ENCODE data around the gene ACVR1. TPM values are rescaled to one million over a fixed set of nuclear protein-coding genes. Genes with fewer than 3 reads are reported as not detected.

ACVR1 gene
- total RNA-seq, 1 donor from 2014 or later, result 24.3 TPM

DNA sequence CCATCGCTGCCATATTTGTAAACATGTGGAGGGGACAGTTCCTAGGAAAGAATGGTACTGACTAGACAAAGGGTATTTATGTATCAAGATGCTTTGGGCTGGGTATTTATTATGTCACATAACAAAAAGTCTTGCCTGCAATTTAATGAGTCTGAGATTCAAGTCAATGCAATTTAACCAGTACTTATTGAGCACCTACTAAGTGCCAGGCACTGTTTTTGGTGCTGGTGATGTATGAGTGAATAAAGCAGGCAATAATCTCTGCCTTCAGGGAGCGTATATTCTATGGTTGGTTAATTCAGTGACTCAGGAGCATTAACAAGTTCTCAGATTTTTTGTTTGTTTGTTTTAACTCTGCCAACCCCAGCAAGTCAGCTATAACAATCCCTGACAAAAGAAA lies 24.6 kb upstream of the ACVR1 start:
- Mint-ChIP-seq H3K4me3 (ENCODE audit: low read depth) (no peak overlapping the region), H3K27ac (no peak overlapping the region), H3K9me3 (ENCODE audit: low read depth) (no peaks in the 10 kb centered on the region), H3K4me1 (ENCODE audit: low read depth) (no peaks in the 10 kb centered on the region), H3K27me3 (no peaks in the 10 kb centered on the region), H3K36me3 (ENCODE audit: insufficient read depth) (no peaks in the 10 kb centered on the region)
- TF ChIP-seq, protein P1, sequence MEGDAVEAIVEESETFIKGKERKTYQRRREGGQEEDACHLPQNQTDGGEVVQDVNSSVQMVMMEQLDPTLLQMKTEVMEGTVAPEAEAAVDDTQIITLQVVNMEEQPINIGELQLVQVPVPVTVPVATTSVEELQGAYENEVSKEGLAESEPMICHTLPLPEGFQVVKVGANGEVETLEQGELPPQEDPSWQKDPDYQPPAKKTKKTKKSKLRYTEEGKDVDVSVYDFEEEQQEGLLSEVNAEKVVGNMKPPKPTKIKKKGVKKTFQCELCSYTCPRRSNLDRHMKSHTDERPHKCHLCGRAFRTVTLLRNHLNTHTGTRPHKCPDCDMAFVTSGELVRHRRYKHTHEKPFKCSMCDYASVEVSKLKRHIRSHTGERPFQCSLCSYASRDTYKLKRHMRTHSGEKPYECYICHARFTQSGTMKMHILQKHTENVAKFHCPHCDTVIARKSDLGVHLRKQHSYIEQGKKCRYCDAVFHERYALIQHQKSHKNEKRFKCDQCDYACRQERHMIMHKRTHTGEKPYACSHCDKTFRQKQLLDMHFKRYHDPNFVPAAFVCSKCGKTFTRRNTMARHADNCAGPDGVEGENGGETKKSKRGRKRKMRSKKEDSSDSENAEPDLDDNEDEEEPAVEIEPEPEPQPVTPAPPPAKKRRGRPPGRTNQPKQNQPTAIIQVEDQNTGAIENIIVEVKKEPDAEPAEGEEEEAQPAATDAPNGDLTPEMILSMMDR (IDR thresholded peaks at IDR 0.05; ENCODE audit: unreplicated experiment), result no peak
- DNase-seq (ENCODE audit: low spot score, unreplicated experiment), result no peak

DNA sequence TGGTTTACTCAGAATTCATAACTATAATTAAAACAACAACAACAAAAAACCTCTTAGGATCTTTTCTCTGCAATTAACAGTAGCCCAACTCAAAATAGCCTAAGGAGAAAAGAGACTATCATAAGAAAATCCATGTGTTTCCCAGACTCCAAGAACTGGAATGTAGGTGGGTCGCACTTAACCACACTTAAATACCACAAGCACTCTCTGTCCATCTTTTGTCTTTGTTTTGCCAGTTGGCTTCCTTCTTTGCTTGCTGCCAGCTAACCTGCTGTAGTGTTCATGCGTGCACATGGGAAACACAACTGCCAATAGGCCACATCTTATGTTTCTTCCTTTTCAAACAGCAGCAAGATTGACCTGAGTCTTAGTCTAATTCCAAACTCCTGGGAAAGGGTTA lies 24.1 kb upstream of the ACVR1 start:
- no peaks in the 10 kb centered on the region for H3K9me3 Mint-ChIP-seq (ENCODE audit: low read depth)
- H3K27me3 Mint-ChIP-seq, result no peaks in the 10 kb centered on the region

DNA sequence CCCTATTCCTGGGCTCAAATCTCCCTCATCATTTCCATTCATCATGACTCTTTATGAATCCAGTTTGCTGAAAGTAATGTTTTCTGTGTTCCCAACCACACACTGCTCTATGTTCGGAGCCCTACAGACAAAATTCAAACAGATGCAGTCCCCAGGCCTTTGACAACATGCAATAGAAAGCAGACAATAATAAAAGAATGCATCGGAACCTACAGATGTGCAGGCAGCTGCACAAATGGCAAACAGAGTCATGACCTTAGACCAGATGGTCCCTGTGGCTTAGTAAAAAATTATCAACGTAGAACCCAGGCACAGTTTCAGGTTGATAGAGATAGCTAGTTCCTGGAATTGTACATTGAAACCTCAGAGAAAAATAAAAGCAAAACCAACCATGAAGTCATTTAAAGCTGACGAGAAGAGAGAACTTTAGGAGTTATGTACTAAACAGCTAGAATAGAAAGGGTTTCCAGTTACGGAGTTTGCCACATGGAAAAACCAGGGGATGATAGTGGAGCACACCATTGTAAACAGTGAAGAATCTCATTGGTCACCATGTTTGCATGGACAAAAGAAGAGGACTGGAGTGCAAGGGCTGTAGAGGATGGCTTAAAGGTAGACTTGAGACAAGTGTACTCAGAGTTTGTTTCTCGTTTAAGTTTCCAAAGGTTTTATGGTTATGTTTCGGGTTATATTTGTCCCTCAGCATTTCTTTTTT lies 23.2 kb upstream of the ACVR1 start:
- H3K27me3 Mint-ChIP-seq, result no peaks in the 10 kb centered on the region
- no peak for DNase-seq (ENCODE audit: low spot score, unreplicated experiment)
- H3K4me3 Mint-ChIP-seq (ENCODE audit: low read depth), result no peak overlapping the region
- no peaks in the 10 kb centered on the region for H3K9me3 Mint-ChIP-seq (ENCODE audit: low read depth)
- no peak overlapping the region for H3K27ac Mint-ChIP-seq
- TF ChIP-seq, protein P1 (IDR thresholded peaks at IDR 0.05; ENCODE audit: unreplicated experiment), result no peak
- no peaks in the 10 kb centered on the region for H3K4me1 Mint-ChIP-seq (ENCODE audit: low read depth)
- no peaks in the 10 kb centered on the region for H3K36me3 Mint-ChIP-seq (ENCODE audit: insufficient read depth)

More for the DNA sequence above, 24.1 kb upstream of the ACVR1 start:
- H3K4me3 Mint-ChIP-seq (ENCODE audit: low read depth), result no peak overlapping the region
- no peak for DNase-seq (ENCODE audit: low spot score, unreplicated experiment)
- H3K4me1 Mint-ChIP-seq (ENCODE audit: low read depth), result no peaks in the 10 kb centered on the region
- H3K36me3 Mint-ChIP-seq (ENCODE audit: insufficient read depth), result no peaks in the 10 kb centered on the region
- TF ChIP-seq, protein P1 (IDR thresholded peaks at IDR 0.05; ENCODE audit: unreplicated experiment), result no peak
- H3K27ac Mint-ChIP-seq, result no peak overlapping the region

DNA sequence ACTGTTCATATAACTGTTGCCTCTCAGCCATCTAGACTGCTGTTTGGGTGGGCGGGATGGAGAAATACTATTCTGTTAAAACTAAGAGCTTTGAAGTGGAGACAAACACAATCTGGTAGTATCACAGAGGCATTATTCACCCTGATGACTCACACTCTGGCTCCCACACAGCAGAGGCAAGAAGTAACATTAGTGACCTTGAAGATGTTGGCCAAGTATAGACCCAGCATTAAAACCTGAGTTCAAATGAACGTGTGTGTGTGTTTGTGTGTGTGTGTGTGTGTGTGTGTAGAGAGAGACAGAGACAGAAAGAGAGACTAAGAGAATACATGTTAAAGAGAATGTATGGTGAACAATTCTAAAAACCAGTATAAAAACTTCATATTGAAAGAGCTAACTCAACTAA lies 22.5 kb upstream of the ACVR1 start:
- no peaks in the 10 kb centered on the region for H3K36me3 Mint-ChIP-seq (ENCODE audit: insufficient read depth)
- H3K9me3 Mint-ChIP-seq (ENCODE audit: low read depth), result no peaks in the 10 kb centered on the region
- no peak overlapping the region for H3K27ac Mint-ChIP-seq
- no peaks in the 10 kb centered on the region for H3K4me1 Mint-ChIP-seq (ENCODE audit: low read depth)
- TF ChIP-seq, protein P1 (IDR thresholded peaks at IDR 0.05; ENCODE audit: unreplicated experiment), result no peak
- no peak overlapping the region for H3K4me3 Mint-ChIP-seq (ENCODE audit: low read depth)
- peaks cover under 1% of the 10 kb centered on the region for H3K27me3 Mint-ChIP-seq
- DNase-seq (ENCODE audit: low spot score, unreplicated experiment), result no peak

DNA sequence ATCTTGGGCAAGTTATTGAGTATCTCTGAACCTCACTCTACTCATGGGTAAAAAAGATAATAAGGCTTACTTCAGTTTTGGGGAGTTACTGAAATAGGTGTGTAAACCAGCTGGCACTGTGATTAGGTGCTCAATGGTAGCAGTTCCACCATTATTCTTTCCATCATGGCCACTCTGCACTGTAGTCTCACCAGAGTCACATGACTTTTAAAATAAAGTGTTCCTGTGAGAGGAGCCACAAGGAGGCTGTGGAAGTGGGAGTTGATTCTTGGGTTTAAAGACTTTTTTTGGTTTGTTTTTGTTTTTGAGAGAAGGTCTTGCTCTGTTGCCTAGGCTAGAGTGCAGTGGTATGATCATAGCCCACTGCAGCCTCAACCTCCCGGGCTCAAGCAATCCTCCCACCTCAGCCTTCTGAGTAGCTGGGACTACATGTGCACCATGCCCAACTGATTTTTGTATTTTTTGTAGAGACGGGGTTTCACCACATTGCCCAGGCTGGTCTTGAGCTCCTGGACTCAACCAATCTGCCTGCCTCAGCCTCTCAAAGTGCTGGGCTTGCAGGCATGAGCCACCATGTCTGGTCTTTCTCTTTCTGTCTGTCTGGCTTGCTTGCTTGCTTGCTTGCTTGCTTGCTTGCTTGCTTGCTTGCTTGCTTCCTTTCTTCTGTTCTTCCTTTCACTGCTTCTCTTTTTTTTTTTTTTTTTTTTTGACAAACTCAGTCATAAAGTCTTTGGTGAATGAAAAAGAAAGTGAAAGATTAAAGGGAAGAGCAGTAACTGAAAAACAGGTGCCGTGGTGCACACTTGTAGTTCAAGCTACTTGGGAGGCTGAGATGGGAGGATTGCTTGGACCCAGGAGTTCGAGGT lies 21.2 kb upstream of the ACVR1 start:
- H3K36me3 Mint-ChIP-seq (ENCODE audit: insufficient read depth), result no peaks in the 10 kb centered on the region
- TF ChIP-seq, protein P1 (IDR thresholded peaks at IDR 0.05; ENCODE audit: unreplicated experiment), result no peak
- no peaks in the 10 kb centered on the region for H3K9me3 Mint-ChIP-seq (ENCODE audit: low read depth)
- H3K4me3 Mint-ChIP-seq (ENCODE audit: low read depth), result no peak overlapping the region
- no peak for DNase-seq (ENCODE audit: low spot score, unreplicated experiment)
- no peaks in the 10 kb centered on the region for H3K4me1 Mint-ChIP-seq (ENCODE audit: low read depth)
- peaks cover 5% of the 10 kb centered on the region for H3K27me3 Mint-ChIP-seq
- H3K27ac Mint-ChIP-seq, result no peak overlapping the region

Data from progenitor cell of endocrine pancreas (in vitro differentiated cells).